ENCODE results near the gene PPP1R14B.

The PPP1R14B gene

GRCh38 chr11:64208086-64208795 is 38.5 kb downstream of the PPP1R14B start:
- DNase-seq, result no peak

- DNase-seq, result peak; percentile 90
These were observed 39.3 kb downstream of the PPP1R14B start for GRCh38 chr11:64207256-64208085.

GRCh38 chr11:64206457-64207255 is 40.1 kb downstream of the PPP1R14B start, which contains the start of gene FERMT3:
Gene FERMT3, plus strand, starts transcription at chr11:64206721. Its CDS starts 644 bp downstream, at chr11:64207365.
- peak; percentile 87 for DNase-seq

GRCh38 chr11:64204464-64204989 is 42.2 kb downstream of the PPP1R14B start:
- peak; percentile 84 for DNase-seq

- DNase-seq, result no peak
These were observed 42.7 kb downstream of the PPP1R14B start for GRCh38 chr11:64204080-64204440.

DNA sequence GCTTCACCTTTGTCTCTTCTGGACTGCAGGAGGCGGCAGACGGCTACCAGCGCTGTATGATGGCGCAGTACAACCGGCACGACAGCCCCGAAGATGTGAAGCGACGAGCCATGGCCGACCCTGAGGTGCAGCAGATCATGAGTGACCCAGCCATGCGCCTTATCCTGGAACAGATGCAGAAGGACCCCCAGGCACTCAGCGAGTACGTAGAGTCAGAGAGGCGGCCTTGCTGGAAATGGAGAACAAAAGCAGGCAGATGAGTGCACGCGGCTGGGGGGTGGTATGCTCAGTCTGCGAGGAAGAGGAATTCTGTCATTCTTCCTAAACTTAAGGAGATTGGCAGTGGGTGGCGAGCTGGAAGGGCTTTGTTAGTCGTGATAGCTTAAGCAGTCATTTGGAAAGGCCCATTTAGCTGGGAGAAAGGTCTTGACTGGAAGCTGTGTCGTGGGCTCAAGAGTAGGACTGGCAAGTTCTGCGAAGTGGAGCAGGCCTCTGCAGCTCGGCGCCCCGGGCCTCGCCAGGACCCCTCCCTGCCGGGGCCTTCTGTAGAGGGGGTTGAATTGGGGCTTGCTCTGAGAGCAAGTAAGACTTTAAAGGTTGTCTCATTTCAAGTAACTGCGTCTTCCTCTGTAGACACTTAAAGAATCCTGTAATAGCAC is 43.2 kb downstream of the PPP1R14B start:
- no peak for DNase-seq

GRCh38 chr11:64202992-64203391 is 43.8 kb downstream of the PPP1R14B start:
- no peak for DNase-seq

GRCh38 chr11:64201543-64201942 is 45.2 kb downstream of the PPP1R14B start:
- no peak for DNase-seq

DNA sequence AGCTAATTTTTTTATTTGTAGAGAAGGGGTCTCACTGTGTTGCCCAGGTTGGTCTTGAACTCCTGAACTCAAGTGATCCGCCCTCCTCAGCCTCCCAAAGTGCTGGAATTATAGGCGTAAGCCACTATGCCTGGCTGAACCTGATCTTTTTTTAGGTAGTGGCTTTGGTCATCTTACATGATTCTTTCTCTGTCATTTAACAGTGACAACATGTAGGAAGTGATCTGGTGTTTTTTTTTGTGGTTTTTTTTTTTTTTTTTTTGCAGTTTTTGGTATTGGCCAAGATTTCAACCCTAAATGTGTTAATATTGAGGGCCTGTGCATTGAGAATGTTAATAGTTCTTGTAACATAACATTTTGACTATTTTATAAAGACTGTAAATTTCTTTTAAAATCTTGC is 48.2 kb downstream of the PPP1R14B start:
- no peak for DNase-seq

DNA sequence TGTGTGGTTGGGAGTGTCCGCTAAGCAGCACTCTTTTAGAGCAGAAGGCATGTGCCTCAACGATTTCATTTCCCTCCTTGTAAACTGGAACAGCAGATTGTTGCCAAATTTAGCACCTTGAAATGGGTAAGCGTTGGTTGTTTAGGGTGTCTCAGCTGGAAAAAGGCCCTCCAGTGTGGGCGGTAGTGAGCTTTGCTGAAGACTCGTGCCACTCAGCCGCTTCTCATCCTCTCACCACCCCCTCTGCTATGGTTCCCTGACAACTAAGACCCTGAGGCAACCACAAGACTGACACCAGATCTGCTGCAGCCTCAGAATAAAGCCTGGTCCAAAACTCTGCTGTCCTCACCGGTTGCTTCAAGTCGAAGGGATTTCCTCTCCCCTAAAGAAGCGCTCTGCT is 50.1 kb downstream of the PPP1R14B start:
- DNase-seq, result no peak

Measured in activated CD4-positive, alpha-beta T cell treated with anti-CD3 and anti-CD28 coated beads for 48 hours (primary cell).